PC-9 (cell line): ENCODE measurements around the gene IFNB1.

ENCODE experiments used
- EZH2 ChIP-seq: fragments of 200-600 bp; sonication (generic); IDR thresholded peaks from 2 replicates; pipeline ENCODE4 v1.8.0; 2017; ENCODE audit warnings: antibody characterized with exemption, low read depth
- TF ChIP-seq, protein P1 (sequence below): fragments of 200-600 bp; sonication (generic); conservative IDR thresholded peaks from 2 replicates; pipeline ENCODE4 v1.6.1; 2017; ENCODE audit warnings: mixed run types, antibody characterized with exemption, mild to moderate bottlenecking, moderate library complexity

DNA sequence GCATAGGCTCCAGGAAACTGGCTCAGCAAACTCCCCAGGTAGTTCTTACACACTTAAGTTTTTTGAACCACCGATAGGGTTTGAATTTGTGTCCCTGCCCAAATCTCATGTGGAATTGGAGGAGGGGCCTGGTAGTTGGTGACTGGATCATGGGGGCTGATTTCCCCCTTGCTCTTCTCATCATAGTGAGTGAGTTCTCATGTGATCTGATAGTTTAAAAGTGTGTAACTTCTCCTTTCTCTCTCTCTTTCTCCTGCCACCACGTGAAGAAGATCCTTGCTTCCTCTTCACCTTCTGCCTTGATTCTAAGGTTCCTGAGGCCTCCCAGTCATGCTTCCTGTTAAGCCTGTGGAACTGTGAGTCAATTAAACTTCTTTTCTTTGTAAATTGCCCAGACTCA lies 23.9 kb downstream of the IFNB1 start:
- TF ChIP-seq, protein P1, sequence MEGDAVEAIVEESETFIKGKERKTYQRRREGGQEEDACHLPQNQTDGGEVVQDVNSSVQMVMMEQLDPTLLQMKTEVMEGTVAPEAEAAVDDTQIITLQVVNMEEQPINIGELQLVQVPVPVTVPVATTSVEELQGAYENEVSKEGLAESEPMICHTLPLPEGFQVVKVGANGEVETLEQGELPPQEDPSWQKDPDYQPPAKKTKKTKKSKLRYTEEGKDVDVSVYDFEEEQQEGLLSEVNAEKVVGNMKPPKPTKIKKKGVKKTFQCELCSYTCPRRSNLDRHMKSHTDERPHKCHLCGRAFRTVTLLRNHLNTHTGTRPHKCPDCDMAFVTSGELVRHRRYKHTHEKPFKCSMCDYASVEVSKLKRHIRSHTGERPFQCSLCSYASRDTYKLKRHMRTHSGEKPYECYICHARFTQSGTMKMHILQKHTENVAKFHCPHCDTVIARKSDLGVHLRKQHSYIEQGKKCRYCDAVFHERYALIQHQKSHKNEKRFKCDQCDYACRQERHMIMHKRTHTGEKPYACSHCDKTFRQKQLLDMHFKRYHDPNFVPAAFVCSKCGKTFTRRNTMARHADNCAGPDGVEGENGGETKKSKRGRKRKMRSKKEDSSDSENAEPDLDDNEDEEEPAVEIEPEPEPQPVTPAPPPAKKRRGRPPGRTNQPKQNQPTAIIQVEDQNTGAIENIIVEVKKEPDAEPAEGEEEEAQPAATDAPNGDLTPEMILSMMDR: no peak
- no peak for TF ChIP-seq EZH2
